ENCODE data around the gene MYBPC2. TPM values are rescaled to one million over a fixed set of nuclear protein-coding genes. Genes with fewer than 3 reads are reported as not detected.
"Not testable (repeated sequence)": the region's sequence is repeated elsewhere in the genome, so short reads cannot be mapped to it uniquely, and the experiment has no call there.

The MYBPC2 gene
- total and polyA plus RNA-seq, 2 of the 4 experiments (the other 2 are of a cell fraction): not detected

DNA sequence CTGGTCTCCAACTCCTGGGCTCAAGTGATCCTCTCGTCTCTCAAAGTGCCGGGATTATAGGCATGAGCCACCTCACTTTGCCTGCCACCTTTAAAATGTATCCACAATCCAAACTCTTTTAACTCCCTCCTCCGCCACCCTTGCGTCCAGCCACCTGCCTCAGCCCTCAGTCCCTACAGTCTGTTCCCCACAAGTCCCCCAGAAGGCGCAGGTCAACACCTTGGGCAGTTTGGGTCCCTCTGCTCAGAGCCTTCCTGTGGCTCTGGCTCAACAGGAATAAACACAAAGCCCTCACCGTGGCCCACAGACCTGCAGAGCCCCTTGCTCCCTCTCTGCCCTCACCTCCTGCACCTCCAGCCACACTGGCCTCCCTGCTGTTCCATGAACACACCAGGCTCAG, 36.1 kb downstream of the MYBPC2 start:
- Histone ChIP-seq H3K23ac (ENCODE audit: low read depth, low read length) (no peak overlapping the region), H4K8ac (ENCODE audit: low read depth in 2 of 2, low read length in 2 of 2) (no peak overlapping the region), H2BK120ac (ENCODE audit: low read depth, low read length) (no peak overlapping the region), H4K20me1 (ENCODE audit: insufficient read depth, low read length) (no peaks in the 10 kb centered on the region), H4K91ac (ENCODE audit: insufficient read depth, low read depth, low read length) (no peak overlapping the region), H2BK15ac (ENCODE audit: low read depth, low read length) (no peak overlapping the region), H3K4ac (ENCODE audit: low read depth, low read length) (no peak overlapping the region), H2AFZ (replicated peaks; ENCODE audit: low read length, poor library complexity) (no peak overlapping the region), H3K27me3 (ENCODE audit: control insufficient read depth, insufficient read depth, low read length) (peaks cover 2% of the 10 kb centered on the region; the same call in 1 of the 2 replicates), H3K4me1 (ENCODE audit: control insufficient read depth, insufficient read depth, low read length) (no peaks in the 10 kb centered on the region), H2BK20ac (ENCODE audit: low read depth, low read length) (no peak overlapping the region), H3K79me1 (ENCODE audit: low read depth in 1 of 2, low read length in 2 of 2) (no peaks in the 10 kb centered on the region), H3K18ac (ENCODE audit: low read depth, low read length) (no peak overlapping the region), H3K9ac (ENCODE audit: low read depth, low read length) (no peak overlapping the region), H2AK9ac (replicated peaks; ENCODE audit: low read depth, low read length, poor library complexity) (no peak overlapping the region), H3K4me3 (ENCODE audit: insufficient read depth, low read depth, low read length) (no peak overlapping the region), H3K56ac (ENCODE audit: extremely low read depth, insufficient read depth, low read length) (no peak overlapping the region), H4K5ac (ENCODE audit: low read depth, low read length) (no peak overlapping the region), H3K4me2 (ENCODE audit: low read depth, low read length) (no peak overlapping the region), H3K36me3 (ENCODE audit: control insufficient read depth, insufficient read depth, low read length) (no peaks in the 10 kb centered on the region), H2BK5ac (ENCODE audit: low read depth, low read length, poor library complexity, severe bottlenecking) (no peak overlapping the region), H3K9me1 (ENCODE audit: insufficient read depth, low read length) (no peaks in the 10 kb centered on the region), H2AK5ac (ENCODE audit: low read depth, low read length) (no peak overlapping the region), H3K9me3 (ENCODE audit: control insufficient read depth, insufficient read depth, low read length) (no peaks in the 10 kb centered on the region), H3K14ac (replicated peaks; ENCODE audit: low read depth, low read length) (no peak overlapping the region), H3K27ac (ENCODE audit: insufficient read depth, low read length) (no peak overlapping the region)
- dilution Hi-C loops (cut with HindIII; ENCODE audit: low sequenced_read_pairs, unreplicated experiment): no loop called here
- no peak for ATAC-seq (ENCODE audit: low read depth)
- ChIA-PET CTCF (no interaction called here), POLR2A (ENCODE audit: unreplicated experiment) (no interaction called here)
- TF ChIP-seq RCOR1 (IDR thresholded peaks at IDR 0.05; ENCODE audit: insufficient replicate concordance, low read length): no peak
- TF ChIP-seq SMC3 (IDR thresholded peaks at IDR 0.05; ENCODE audit: low read depth, low read length): no peak
- TF ChIP-seq FOS (IDR thresholded peaks at IDR 0.05; ENCODE audit: low read depth, low read length): no peak
- no peak for TF ChIP-seq RAD21 (IDR thresholded peaks at IDR 0.05; ENCODE audit: low read length)
- no peak for TF ChIP-seq MAZ (IDR thresholded peaks at IDR 0.05; ENCODE audit: borderline replicate concordance, low read depth, low read length)
- TF ChIP-seq MAFK (IDR thresholded peaks at IDR 0.05; ENCODE audit: low read depth, low read length): no peak
- TF ChIP-seq CEBPB (IDR thresholded peaks at IDR 0.05; ENCODE audit: low read depth, low read length): no peak
- TF ChIP-seq MXI1 (IDR thresholded peaks at IDR 0.05; ENCODE audit: borderline replicate concordance, low read depth, low read length): no peak
- DNase-seq: no peak
- in situ Hi-C loops (cut with MboI; ENCODE audit: low sequenced_read_pairs): no loop called here
- no TSS peak for BruUV-seq (replicated peaks)
- WGBS, 2 experiments (ENCODE audit: extremely low coverage in 2 of 2, insufficient read length in 1 of 2): 75% methylated on average over 3 of the region's 6 CpGs; no CpG with 5 or more reads in 1 of the 2 experiments
- intact Hi-C loops (cut with micrococcal nuclease): no loop called here

GRCh38 chr19:50473336-50473735, 40.6 kb downstream of the MYBPC2 start:
- POLR2A ChIA-PET (ENCODE audit: unreplicated experiment): not testable (repeated sequence)
- WGBS, 2 experiments (ENCODE audit: extremely low coverage in 2 of 2, insufficient read length in 1 of 2): no CpG with 5 or more reads among the region's 3 CpGs

More at GRCh38 chr19:50473336-50473735, 40.6 kb downstream of the MYBPC2 start:
- H3K23ac ChIP-seq (ENCODE audit: low read depth, low read length); H2BK20ac ChIP-seq (ENCODE audit: low read depth, low read length); H4K5ac ChIP-seq (ENCODE audit: low read depth, low read length); dilution Hi-C loops (cut with HindIII; ENCODE audit: low sequenced_read_pairs, unreplicated experiment); H3K4ac ChIP-seq (ENCODE audit: low read depth, low read length); H4K8ac ChIP-seq (ENCODE audit: low read depth in 2 of 2, low read length in 2 of 2); H2AK9ac ChIP-seq (replicated peaks; ENCODE audit: low read depth, low read length, poor library complexity); H2AK5ac ChIP-seq (ENCODE audit: low read depth, low read length); H2BK15ac ChIP-seq (ENCODE audit: low read depth, low read length); DNase-seq; H3K9ac ChIP-seq (ENCODE audit: low read depth, low read length); H3K4me2 ChIP-seq (ENCODE audit: low read depth, low read length); H2AFZ ChIP-seq (replicated peaks; ENCODE audit: low read length, poor library complexity); H2BK5ac ChIP-seq (ENCODE audit: low read depth, low read length, poor library complexity, severe bottlenecking); H2BK120ac ChIP-seq (ENCODE audit: low read depth, low read length); BruUV-seq (replicated peaks); H3K27ac ChIP-seq (ENCODE audit: insufficient read depth, low read length); ATAC-seq (ENCODE audit: low read depth); H3K56ac ChIP-seq (ENCODE audit: extremely low read depth, insufficient read depth, low read length); H3K14ac ChIP-seq (replicated peaks; ENCODE audit: low read depth, low read length); H3K9me3 ChIP-seq (ENCODE audit: control insufficient read depth, insufficient read depth, low read length); H4K91ac ChIP-seq (ENCODE audit: insufficient read depth, low read depth, low read length); H3K18ac ChIP-seq (ENCODE audit: low read depth, low read length); H3K36me3 ChIP-seq (ENCODE audit: control insufficient read depth, insufficient read depth, low read length); intact Hi-C loops (cut with micrococcal nuclease); in situ Hi-C loops (cut with MboI; ENCODE audit: low sequenced_read_pairs); H3K4me1 ChIP-seq (ENCODE audit: control insufficient read depth, insufficient read depth, low read length); H3K27me3 ChIP-seq (ENCODE audit: control insufficient read depth, insufficient read depth, low read length); H3K9me1 ChIP-seq (ENCODE audit: insufficient read depth, low read length); H3K4me3 ChIP-seq (ENCODE audit: insufficient read depth, low read depth, low read length): not testable (repeated sequence)
- peaks cover 10% of the 10 kb centered on the region for H4K20me1 ChIP-seq (ENCODE audit: insufficient read depth, low read length)
- H3K79me1 ChIP-seq (ENCODE audit: low read depth in 1 of 2, low read length in 2 of 2): peaks cover 13 to 17% of the 10 kb centered on the region in 2 experiments
- CTCF ChIA-PET: interaction anchor here (1.6 kb wide), 1 partner anchor 12 kb away, joined by 5 read pairs; no protein-coding TSS in a partner anchor
